Measurements from ENCODE around the gene AK9. TPM values are rescaled to one million over a fixed set of nuclear protein-coding genes. Genes with fewer than 3 reads are reported as not detected.

AK9 gene
- total RNA-seq, 1 donor from 2014 or later = 8.2 TPM

- no peaks in the 10 kb centered on the region for H3K9me3 Mint-ChIP-seq
- Histone ChIP-seq H3K27me3 (no peaks in the 10 kb centered on the region), H3K9me3 (ENCODE audit: low read depth) (no peaks in the 10 kb centered on the region), H3K79me2 (ENCODE audit: low read depth) (peaks cover 72% of the 10 kb centered on the region), H3K27ac (no peak overlapping the region), H3K36me3 (peaks cover 6% of the 10 kb centered on the region), H3K4me1 (peaks cover 37% of the 10 kb centered on the region), H4K20me1 (ENCODE audit: low read depth) (peaks cover 7% of the 10 kb centered on the region), H3K4me3 (no peak overlapping the region), H3K9ac (no peak overlapping the region), H3F3A (ENCODE audit: low read depth) (peaks cover 18% of the 10 kb centered on the region), H3K4me2 (no peak overlapping the region), H2AFZ (replicated peaks) (no peak overlapping the region)
- no peak overlapping the region for H3K4me3 Mint-ChIP-seq
- TF ChIP-seq EZH2phosphoT487 (IDR thresholded peaks at IDR 0.05) (no peak), EZH2 (IDR thresholded peaks at IDR 0.05) (no peak)
- TF ChIP-seq, protein P1, sequence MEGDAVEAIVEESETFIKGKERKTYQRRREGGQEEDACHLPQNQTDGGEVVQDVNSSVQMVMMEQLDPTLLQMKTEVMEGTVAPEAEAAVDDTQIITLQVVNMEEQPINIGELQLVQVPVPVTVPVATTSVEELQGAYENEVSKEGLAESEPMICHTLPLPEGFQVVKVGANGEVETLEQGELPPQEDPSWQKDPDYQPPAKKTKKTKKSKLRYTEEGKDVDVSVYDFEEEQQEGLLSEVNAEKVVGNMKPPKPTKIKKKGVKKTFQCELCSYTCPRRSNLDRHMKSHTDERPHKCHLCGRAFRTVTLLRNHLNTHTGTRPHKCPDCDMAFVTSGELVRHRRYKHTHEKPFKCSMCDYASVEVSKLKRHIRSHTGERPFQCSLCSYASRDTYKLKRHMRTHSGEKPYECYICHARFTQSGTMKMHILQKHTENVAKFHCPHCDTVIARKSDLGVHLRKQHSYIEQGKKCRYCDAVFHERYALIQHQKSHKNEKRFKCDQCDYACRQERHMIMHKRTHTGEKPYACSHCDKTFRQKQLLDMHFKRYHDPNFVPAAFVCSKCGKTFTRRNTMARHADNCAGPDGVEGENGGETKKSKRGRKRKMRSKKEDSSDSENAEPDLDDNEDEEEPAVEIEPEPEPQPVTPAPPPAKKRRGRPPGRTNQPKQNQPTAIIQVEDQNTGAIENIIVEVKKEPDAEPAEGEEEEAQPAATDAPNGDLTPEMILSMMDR (IDR thresholded peaks at IDR 0.05) = no peak
- H3K27me3 Mint-ChIP-seq (ENCODE audit: insufficient read depth, low read depth) = peaks cover 3% of the 10 kb centered on the region
- peaks cover 50% of the 10 kb centered on the region for H3K36me3 Mint-ChIP-seq
- no peak for DNase-seq (ENCODE audit: low spot score)
- no peak overlapping the region for H3K27ac Mint-ChIP-seq
- peaks cover 24% of the 10 kb centered on the region for H3K4me1 Mint-ChIP-seq
Measured at GRCh38 chr6:109475625-109476024, 215.4 kb downstream of the AK9 start.

- Mint-ChIP-seq H3K36me3 (peaks cover 52% of the 10 kb centered on the region), H3K27me3 (ENCODE audit: insufficient read depth, low read depth) (peaks cover 8% of the 10 kb centered on the region), H3K27ac (no peak overlapping the region), H3K9me3 (no peaks in the 10 kb centered on the region), H3K4me1 (peaks cover 20% of the 10 kb centered on the region), H3K4me3 (no peak overlapping the region)
- H3K9ac ChIP-seq = no peak overlapping the region
- peaks cover 18% of the 10 kb centered on the region for H3F3A ChIP-seq (ENCODE audit: low read depth)
- H3K79me2 ChIP-seq (ENCODE audit: low read depth) = peaks cover 66% of the 10 kb centered on the region
- H3K27ac ChIP-seq = no peak overlapping the region
- no peaks in the 10 kb centered on the region for H3K27me3 ChIP-seq
- peaks cover 7% of the 10 kb centered on the region for H4K20me1 ChIP-seq (ENCODE audit: low read depth)
- H3K36me3 ChIP-seq = peaks cover 6% of the 10 kb centered on the region
- no peak overlapping the region for H2AFZ ChIP-seq (replicated peaks)
- no peak for DNase-seq (ENCODE audit: low spot score)
- peaks cover 30% of the 10 kb centered on the region for H3K4me1 ChIP-seq
- H3K9me3 ChIP-seq (ENCODE audit: low read depth) = no peaks in the 10 kb centered on the region
- no peak overlapping the region for H3K4me3 ChIP-seq
- no peak overlapping the region for H3K4me2 ChIP-seq
- TF ChIP-seq EZH2 (IDR thresholded peaks at IDR 0.05) (no peak), EZH2phosphoT487 (IDR thresholded peaks at IDR 0.05) (no peak)
- TF ChIP-seq, protein P1 (IDR thresholded peaks at IDR 0.05) = no peak
Measured at GRCh38 chr6:109474995-109475394, 216.0 kb downstream of the AK9 start.

GRCh38 chr6:109473120-109473519 lies 217.9 kb downstream of the AK9 start:
- Mint-ChIP-seq H3K4me3 (no peak overlapping the region), H3K27me3 (ENCODE audit: insufficient read depth, low read depth) (peaks cover 9% of the 10 kb centered on the region), H3K36me3 (peaks cover 50% of the 10 kb centered on the region), H3K27ac (no peak overlapping the region), H3K4me1 (peaks cover 19% of the 10 kb centered on the region), H3K9me3 (no peaks in the 10 kb centered on the region)
- Histone ChIP-seq H3K9ac (no peak overlapping the region), H3K36me3 (peaks cover 6% of the 10 kb centered on the region), H2AFZ (replicated peaks) (no peak overlapping the region), H3K27ac (no peak overlapping the region), H3K4me3 (no peak overlapping the region), H3K27me3 (no peaks in the 10 kb centered on the region), H3F3A (ENCODE audit: low read depth) (peaks cover 8% of the 10 kb centered on the region), H3K4me1 (peaks cover 14% of the 10 kb centered on the region), H3K4me2 (no peak overlapping the region), H3K79me2 (ENCODE audit: low read depth) (peaks cover 53% of the 10 kb centered on the region), H3K9me3 (ENCODE audit: low read depth) (no peaks in the 10 kb centered on the region), H4K20me1 (ENCODE audit: low read depth) (peaks cover 13% of the 10 kb centered on the region)
- no peak for DNase-seq (ENCODE audit: low spot score)
- TF ChIP-seq EZH2phosphoT487 (IDR thresholded peaks at IDR 0.05) = no peak
- TF ChIP-seq, protein P1 (IDR thresholded peaks at IDR 0.05) = no peak
- no peak for TF ChIP-seq EZH2 (IDR thresholded peaks at IDR 0.05)

All from neural progenitor cell (in vitro differentiated cells).